Fibroblast of the aortic adventitia (primary cell): ENCODE data around the gene CSHL1. TPM values are rescaled to one million over a fixed set of nuclear protein-coding genes. Genes with fewer than 3 reads are reported as not detected.

Source experiments
- DNase-seq: peaks from one replicate; pipeline ENCODE4 v3.0.0-alpha.2; 2010; ENCODE audit warnings: low read depth
- H3K4me3 ChIP-seq: 2 replicates; pipeline ENCODE4 v1.5.1; 2011; ENCODE audit warnings: low read depth, mild to moderate bottlenecking, control low read depth, low read length, moderate library complexity
- CTCF ChIP-seq: IDR thresholded peaks from 2 replicates; pipeline ENCODE4 v1.5.1; 2011; ENCODE audit warnings: mild to moderate bottlenecking, low read length, control low read depth, inconsistent platforms; ENCODE audit not compliant: insufficient read depth
- total RNA-seq: library from RNA; depleted of rRNA; stranded (reverse); fragments of >200 nt; gene quantifications from 2 replicates; pipeline ENCODE4 v1.2.3, GENCODE V29; 2012; ENCODE audit warnings: low replicate concordance

Gene CSHL1
- total RNA-seq, 1 donor: not detected

GRCh38 chr17:63933598-63933997 lies 22.5 kb upstream of the CSHL1 start:
- no peak for TF ChIP-seq CTCF
- no peak for DNase-seq
- no peak overlapping the region for H3K4me3 ChIP-seq

GRCh38 chr17:63932721-63933120 lies 21.7 kb upstream of the CSHL1 start:
- DNase-seq: no peak
- no peak for TF ChIP-seq CTCF
- no peak overlapping the region for H3K4me3 ChIP-seq

- no peak for DNase-seq
- TF ChIP-seq CTCF: no peak
- H3K4me3 ChIP-seq: no peak within 1 kb of the TSS
Measured at GRCh38 chr17:63931981-63932561, 21.0 kb upstream of the CSHL1 start, which contains the start of gene CD79B. CD79B (minus strand) TSS chr17:63932331; CDS start chr17:63932261, 70 bp downstream.

- no peak overlapping the region for H3K4me3 ChIP-seq
- no peak for TF ChIP-seq CTCF
- DNase-seq: no peak
Measured at GRCh38 chr17:63930951-63931575, 20.0 kb upstream of the CSHL1 start.

GRCh38 chr17:63929860-63930766 lies 19.1 kb upstream of the CSHL1 start:
- TF ChIP-seq CTCF: no peak
- H3K4me3 ChIP-seq: no peak overlapping the region
- DNase-seq: peak; percentile 40

GRCh38 chr17:63928966-63929695 lies 18.1 kb upstream of the CSHL1 start:
- no peak overlapping the region for H3K4me3 ChIP-seq
- no peak for DNase-seq
- TF ChIP-seq CTCF: no peak
